H1 (cell line): ENCODE measurements around the gene NXNL2. TPM values are rescaled to one million over a fixed set of nuclear protein-coding genes. Genes with fewer than 3 reads are reported as not detected.

ENCODE experiments used
- CTCF ChIA-PET: fragments of 300-600 bp; sonication (Branson Sonifier 250); formaldehyde crosslinking; loops from one replicate; lab custom pipeline; 2021; ENCODE audit not compliant: partially characterized antibody; lab: Charles Lee
- POLR2A ChIA-PET: fragments of 300-600 bp; sonication (Branson Sonifier 250); formaldehyde crosslinking; loops from one replicate; lab custom pipeline; 2021; ENCODE audit warnings: inconsistent platforms; ENCODE audit not compliant: partially characterized antibody; lab: Charles Lee
- DNase-seq, 2 experiments: peaks; one replicate each; pipeline versions ENCODE4 v3.0.0 to v3.0.0-alpha.2; 2010 to 2022; ENCODE audit warnings: low spot score in 2 of 2, low read depth in 1 of 2, mixed read lengths in 1 of 2
- FAIRE-seq: peaks from 2 replicates; lab custom pipeline; 2011; peaks lifted over from hg19 to GRCh38; lab: Jason Lieb, UNC
- H2AFZ ChIP-seq: 2 replicates; pipeline ENCODE4 v1.8.1; 2012; ENCODE audit warnings: low read length, inconsistent platforms
- H2AK5ac ChIP-seq: 2 replicates; pipeline ENCODE4 v1.6.1; 2013; ENCODE audit warnings: low read depth, low read length
- H2BK120ac ChIP-seq: replicated peaks from 2 replicates; pipeline ENCODE3; 2013; ENCODE audit warnings: low read depth, low read length, inconsistent platforms
- H2BK12ac ChIP-seq: 2 replicates; pipeline ENCODE4 v1.6.1; 2013; ENCODE audit warnings: low read depth, low read length
- H2BK15ac ChIP-seq: 2 replicates; pipeline ENCODE4 v1.6.1; 2013; ENCODE audit warnings: low read length
- H2BK20ac ChIP-seq: 2 replicates; pipeline ENCODE4 v1.6.1; 2013; ENCODE audit warnings: low read length
- H2BK5ac ChIP-seq: 2 replicates; pipeline ENCODE4 v1.6.1; 2013; ENCODE audit warnings: low read depth, low read length
- H3K14ac ChIP-seq: 2 replicates; pipeline ENCODE4 v1.6.1; 2013; ENCODE audit warnings: inconsistent platforms; ENCODE audit not compliant: insufficient read length
- H3K18ac ChIP-seq: 2 replicates; pipeline ENCODE4 v1.6.1; 2013; ENCODE audit warnings: low read length; ENCODE audit errors: extremely low read depth
- H3K23ac ChIP-seq: 2 replicates; pipeline ENCODE4 v1.6.1; 2013; ENCODE audit warnings: inconsistent platforms; ENCODE audit not compliant: insufficient read length
- H3K23me2 ChIP-seq: 2 replicates; pipeline ENCODE4 v1.6.1; 2013; ENCODE audit warnings: low read depth, low read length
- H3K27ac ChIP-seq: 2 replicates; pipeline ENCODE4 v1.6.1; 2011; ENCODE audit warnings: low read depth, low read length, inconsistent platforms
- H3K27me3 ChIP-seq, 4 experiments: replicated peaks in 1 of 4; 1 replicate in 1 of 4; 2 replicates in 3 of 4; pipeline versions ENCODE4 v1.6.1 to v1.8.1; 2011 to 2013; ENCODE audit warnings: low read length in 3 of 4, mild to moderate bottlenecking in 3 of 4, inconsistent platforms in 2 of 4, mixed read lengths in 2 of 4, moderate library complexity in 1 of 4; ENCODE audit not compliant: control insufficient read depth in 3 of 4, insufficient read depth in 3 of 4; ENCODE audit errors: extremely low read depth in 1 of 4
- H3K36me3 ChIP-seq, 4 experiments: 2 replicates each; pipeline versions ENCODE4 v1.6.1 to v1.8.1; 2011 to 2013; ENCODE audit warnings: mild to moderate bottlenecking in 4 of 4, low read length in 3 of 4, moderate library complexity in 2 of 4, control low read depth in 1 of 4, inconsistent platforms in 1 of 4; ENCODE audit not compliant: insufficient read depth in 4 of 4, control insufficient read depth in 2 of 4
- H3K4ac ChIP-seq: replicated peaks from 2 replicates; pipeline ENCODE3; 2013; ENCODE audit warnings: low read length, low read depth, mixed read lengths, inconsistent platforms; ENCODE audit not compliant: insufficient read length
- H3K4me1 ChIP-seq, 4 experiments: replicated peaks in 1 of 4; 1 replicate in 1 of 4; 2 replicates in 3 of 4; pipeline versions ENCODE4 v1.6.1 to v1.8.1; 2011 to 2013; ENCODE audit warnings: low read length in 3 of 4, inconsistent platforms in 2 of 4, mixed read lengths in 1 of 4; ENCODE audit not compliant: insufficient read depth in 4 of 4, control insufficient read depth in 3 of 4
- H3K4me2 ChIP-seq, 2 experiments: 2 replicates each; pipeline versions ENCODE4 v1.6.1 to v1.8.1; 2011 to 2013; ENCODE audit warnings: low read depth in 2 of 2, low read length in 2 of 2, control low read depth in 1 of 2, inconsistent platforms in 1 of 2, mild to moderate bottlenecking in 1 of 2; ENCODE audit not compliant: insufficient read depth in 1 of 2
- H3K4me3 ChIP-seq, 4 experiments: fragments of 200-600, 300-600 bp in 1 of 4; sonication (generic), shearing (Covaris generic), sonication (Bioruptor Twin) in 1 of 4; 2 replicates each; pipeline versions ENCODE4 v1.5.1 to v1.8.1; 2011 to 2016; ENCODE audit warnings: low read length in 4 of 4, low read depth in 3 of 4, control low read depth in 2 of 4, inconsistent platforms in 2 of 4, mild to moderate bottlenecking in 2 of 4, mixed read lengths in 1 of 4, moderate library complexity in 1 of 4; ENCODE audit not compliant: insufficient read depth in 2 of 4; ENCODE audit errors: extremely low read depth in 1 of 4
- H3K56ac ChIP-seq: replicated peaks from 2 replicates; pipeline ENCODE3; 2013; ENCODE audit warnings: low read depth, mild to moderate bottlenecking, mixed read lengths, low read length, inconsistent platforms; ENCODE audit not compliant: insufficient read length
- H3K79me1 ChIP-seq: 2 replicates; pipeline ENCODE4 v1.6.1; 2013; ENCODE audit warnings: low read depth, low read length, control low read depth
- H3K79me2 ChIP-seq, 2 experiments: 2 replicates each; pipeline versions ENCODE4 v1.6.1 to v1.8.1; 2012 to 2013; ENCODE audit warnings: low read length in 2 of 2, mild to moderate bottlenecking in 2 of 2, inconsistent platforms in 1 of 2; ENCODE audit not compliant: insufficient read depth in 2 of 2, control insufficient read depth in 1 of 2
- H3K9ac ChIP-seq, 4 experiments: replicated peaks in 1 of 4; 1 replicate in 1 of 4; 2 replicates in 3 of 4; pipeline versions ENCODE4 v1.6.1 to v1.8.1; 2011 to 2013; ENCODE audit warnings: low read depth in 3 of 4, low read length in 3 of 4, control low read depth in 2 of 4, mild to moderate bottlenecking in 2 of 4, moderate library complexity in 2 of 4, inconsistent platforms in 1 of 4; ENCODE audit errors: extremely low read depth in 1 of 4
- H3K9me3 ChIP-seq, 2 experiments: 2 replicates each; pipeline versions ENCODE4 v1.6.1 to v1.8.1; 2012 to 2013; ENCODE audit warnings: mild to moderate bottlenecking in 2 of 2, moderate library complexity in 2 of 2, control low read depth in 1 of 2, inconsistent platforms in 1 of 2, low read depth in 1 of 2, low read length in 1 of 2, mixed read lengths in 1 of 2; ENCODE audit not compliant: insufficient read depth in 2 of 2
- H4K20me1 ChIP-seq, 2 experiments: replicated peaks in 1 of 2; 2 replicates each; pipeline versions ENCODE3 to v1.8.1; 2011 to 2013; ENCODE audit warnings: inconsistent platforms in 2 of 2, low read length in 2 of 2, mild to moderate bottlenecking in 1 of 2; ENCODE audit not compliant: insufficient read depth in 2 of 2, control insufficient read depth in 1 of 2
- H4K5ac ChIP-seq: 2 replicates; pipeline ENCODE4 v1.6.1; 2013; ENCODE audit warnings: low read length, low read depth, mixed read lengths, inconsistent platforms; ENCODE audit not compliant: insufficient read length
- H4K8ac ChIP-seq: 2 replicates; pipeline ENCODE4 v1.8.0; 2013; ENCODE audit warnings: mild to moderate bottlenecking, moderate library complexity, low read length, inconsistent platforms; ENCODE audit not compliant: insufficient read depth; ENCODE audit errors: extremely low read depth
- H4K91ac ChIP-seq: replicated peaks from 2 replicates; pipeline ENCODE3; 2013; ENCODE audit warnings: low read length, mixed read lengths, inconsistent platforms; ENCODE audit not compliant: insufficient read length
- MAFK ChIP-seq: IDR thresholded peaks from 2 replicates; pipeline ENCODE4 v1.6.1; 2012; ENCODE audit warnings: low read depth, mild to moderate bottlenecking, improper control_type of control experiment, low read length
- WGBS, 2 experiments: shearing (Covaris generic) in 1 of 2; methylation state at CpG; one replicate each; pipeline versions ENCODE4 v1.1.6 to v1.1.7; 2013 to 2015; ENCODE audit warnings: low lambda C conversion rate in 2 of 2, mixed read lengths in 2 of 2, inconsistent platforms in 1 of 2, low coverage in 1 of 2, missing lambda C conversion rate in 1 of 2; ENCODE audit not compliant: insufficient replicate concordance in 2 of 2, insufficient coverage in 1 of 2, insufficient read length in 1 of 2; ENCODE audit errors: extremely low coverage in 1 of 2, missing lambda C conversion rate in 1 of 2; 5-methylcytosine and 5-hydroxymethylcytosine counted together
- polyA plus RNA-seq, 7 experiments: library from polyadenylated mRNA; depleted of rRNA in 3 of 7; stranded (reverse) in 5 of 7; unstranded in 2 of 7; fragments of >200 nt in 5 of 7; fragments of 200-250 nt in 2 of 7; gene quantifications; 1 replicate in 5 of 7; 2 replicates in 1 of 7; 4 replicates in 1 of 7; pipeline versions ENCODE4 v1.2.1 to v1.2.3, GENCODE V29; 2011 to 2013; ENCODE audit warnings: missing spikeins in 2 of 7, mixed read lengths in 2 of 7
- total RNA-seq: library from RNA; stranded (reverse); fragmentation: NEBNext Ultra II Directional; extraction: Animal tissue kit (Norgen Biotek cat#: 25700); gene quantifications from 2 replicates; pipeline ENCODE4 v1.2.1, GENCODE V29; 2021

Gene NXNL2
- total and polyA plus RNA-seq, 2 of the 8 experiments (the other 6 are each of a cell fraction or from before 2014, with no cell fraction given) = 1.9 to 2.6 TPM

GRCh38 chr9:88577256-88578120, 42.5 kb downstream of the NXNL2 start:
- CTCF ChIA-PET = interaction anchor here (0.7 kb wide), 1 partner anchor 26 kb away, joined by 3 read pairs; no protein-coding TSS in a partner anchor
- no peak overlapping the region for H4K91ac ChIP-seq
- no peaks in the 10 kb centered on the region for H3K9me3 ChIP-seq
- H3K14ac ChIP-seq = no peak overlapping the region
- no peak for TF ChIP-seq MAFK
- TF ChIP-seq, all 59 proteins: peak for 0
- Histone ChIP-seq H3K27me3 (no peaks in the 10 kb centered on the region; a peak in 1 of 7 replicates), H3K79me2 (no peaks in the 10 kb centered on the region), H3K4me3 (no peak overlapping the region), H2BK12ac (no peak overlapping the region), H2AK5ac (no peak overlapping the region), H3K36me3 (no peaks in the 10 kb centered on the region), H4K5ac (no peak overlapping the region), H2BK5ac (no peak overlapping the region), H3K9ac (no peak overlapping the region), H3K23me2 (no peaks in the 10 kb centered on the region), H4K8ac (no peak overlapping the region; the same call in 1 of the 2 replicates), H3K18ac (no peak overlapping the region), H3K79me1 (no peaks in the 10 kb centered on the region), H2BK120ac (no peak overlapping the region), H3K56ac (no peak overlapping the region), H3K4me2 (no peak overlapping the region), H3K4me1 (no peaks in the 10 kb centered on the region; a peak in 1 of 7 replicates), H3K4ac (no peak overlapping the region), H3K27ac (no peak overlapping the region), H2AFZ (no peak overlapping the region), H2BK20ac (no peak overlapping the region), H4K20me1 (no peaks in the 10 kb centered on the region), H2BK15ac (no peak overlapping the region), H3K23ac (no peak overlapping the region)
- DNase-seq (no peak), FAIRE-seq (no peak)
- POLR2A ChIA-PET = no interaction called here
- WGBS, 2 experiments = 90% methylated on average over 15 of the region's 19 CpGs; no CpG with 5 or more reads in 1 of the 2 experiments
